Endothelial cell of umbilical vein (primary cell): ENCODE measurements around the gene WRNIP1. TPM values are rescaled to one million over a fixed set of nuclear protein-coding genes. Genes with fewer than 3 reads are reported as not detected.

Experiments
- BruUV-seq: library from RNA; stranded (reverse); fragments of 400-500 nt; replicated peaks from 2 replicates; lab custom pipeline; 2021; lab: Mats Ljungman, UMichigan
- CTCF ChIA-PET: fragments of 300-600, 350-600 bp; sonication (Branson Sonifier 250); formaldehyde crosslinking; loops from one replicate; lab custom pipeline; 2021; ENCODE audit warnings: antibody characterized with exemption, inconsistent platforms; lab: Charles Lee
- POLR2A ChIA-PET: fragments of 300-600, 350-600 bp; sonication (Branson Sonifier 250); formaldehyde crosslinking; loops from one replicate; lab custom pipeline; 2021; ENCODE audit warnings: antibody characterized with exemption, inconsistent platforms; lab: Charles Lee
- DNase-seq: peaks from one replicate; pipeline ENCODE4 v3.0.0-alpha.2; 2011; ENCODE audit warnings: low read depth, low spot score
- FAIRE-seq: peaks from 2 replicates; lab custom pipeline; 2011; peaks lifted over from hg19 to GRCh38; lab: Jason Lieb, UNC
- H2AFZ ChIP-seq: 2 replicates; pipeline ENCODE4 v1.6.0; 2012; ENCODE audit warnings: low read depth, low read length, control low read depth, inconsistent platforms
- H3K27ac ChIP-seq: 2 replicates; pipeline ENCODE4 v1.5.1; 2011; ENCODE audit warnings: low read depth, mild to moderate bottlenecking, control low read depth, low read length, moderate library complexity; ENCODE audit not compliant: insufficient read depth
- H3K27me3 ChIP-seq, 2 experiments: 2 replicates each; pipeline versions ENCODE4 v1.6.0 to v1.6.1; 2011; ENCODE audit warnings: low read length in 2 of 2, mixed read lengths in 1 of 2; ENCODE audit not compliant: control insufficient read depth in 2 of 2, insufficient read depth in 2 of 2
- H3K36me3 ChIP-seq, 2 experiments: 2 replicates in 1 of 2; 3 replicates in 1 of 2; pipeline ENCODE4 v1.5.1; 2011; ENCODE audit warnings: low read length in 2 of 2, mild to moderate bottlenecking in 1 of 2, moderate library complexity in 1 of 2; ENCODE audit not compliant: control insufficient read depth in 2 of 2, insufficient read depth in 2 of 2; ENCODE audit errors: extremely low read depth in 1 of 2
- H3K4me1 ChIP-seq: 3 replicates; pipeline ENCODE4 v1.5.1; 2011; ENCODE audit warnings: mild to moderate bottlenecking, low read length; ENCODE audit not compliant: control insufficient read depth, insufficient read depth; ENCODE audit errors: extremely low read depth
- H3K4me2 ChIP-seq: 2 replicates; pipeline ENCODE4 v1.6.1; 2011; ENCODE audit warnings: low read length, control low read depth, mixed read lengths; ENCODE audit not compliant: insufficient read depth
- H3K4me3 ChIP-seq, 3 experiments: fragments of 200-600 bp in 1 of 3; sonication (generic), shearing (Covaris generic) in 1 of 3; replicated peaks in 1 of 3; 2 replicates each; pipeline ENCODE4 v1.5.1; 2011 to 2016; ENCODE audit warnings: control low read depth in 3 of 3, low read length in 3 of 3, mild to moderate bottlenecking in 2 of 3, inconsistent platforms in 1 of 3, low read depth in 1 of 3, moderate library complexity in 1 of 3; ENCODE audit not compliant: insufficient read depth in 1 of 3
- H3K79me2 ChIP-seq: 2 replicates; pipeline ENCODE4 v1.6.0; 2012; ENCODE audit warnings: low read length, inconsistent platforms; ENCODE audit not compliant: control insufficient read depth, insufficient read depth
- H3K9ac ChIP-seq: replicated peaks from 2 replicates; pipeline ENCODE3; 2011; ENCODE audit warnings: low read length, control low read depth; ENCODE audit not compliant: insufficient read depth; ENCODE audit errors: extremely low read depth
- H3K9me1 ChIP-seq: replicated peaks from 3 replicates; pipeline ENCODE4 v1.6.0; 2011; ENCODE audit warnings: mild to moderate bottlenecking, low read length; ENCODE audit not compliant: control insufficient read depth, insufficient read depth; ENCODE audit errors: extremely low read depth
- H3K9me3 ChIP-seq: replicated peaks from 2 replicates; pipeline ENCODE4 v1.5.1; 2012; ENCODE audit warnings: low read length, inconsistent platforms; ENCODE audit not compliant: control insufficient read depth, insufficient read depth
- H4K20me1 ChIP-seq: replicated peaks from 2 replicates; pipeline ENCODE3; 2011; ENCODE audit warnings: mild to moderate bottlenecking, low read length; ENCODE audit not compliant: control insufficient read depth, insufficient read depth; ENCODE audit errors: extremely low read depth
- CTCF ChIP-seq, 2 donors: IDR thresholded peaks; 1 replicate in 1 of 2; 2 replicates in 1 of 2; pipeline ENCODE4 v1.5.1; 2011; ENCODE audit warnings: low read length in 2 of 2, mild to moderate bottlenecking in 2 of 2, moderate library complexity in 2 of 2, control low read depth in 1 of 2, inconsistent platforms in 1 of 2, low read depth in 1 of 2; ENCODE audit not compliant: insufficient read depth in 1 of 2; ENCODE audit errors: extremely low read depth in 1 of 2
- EZH2 ChIP-seq: IDR thresholded peaks from 2 replicates; pipeline ENCODE4 v1.6.1; 2012; ENCODE audit warnings: borderline replicate concordance, low read depth, mild to moderate bottlenecking, moderate library complexity, low read length, inconsistent platforms; ENCODE audit not compliant: severe bottlenecking
- FOS ChIP-seq: IDR thresholded peaks from 2 replicates; pipeline ENCODE4 v1.6.1; 2011; ENCODE audit warnings: mild to moderate bottlenecking, low read length, moderate library complexity, borderline replicate concordance; ENCODE audit not compliant: insufficient read depth
- GATA2 ChIP-seq: IDR thresholded peaks from 2 replicates; pipeline ENCODE4 v1.7.0; 2011; ENCODE audit warnings: low read depth, mild to moderate bottlenecking, moderate library complexity, mixed read lengths, low read length; ENCODE audit not compliant: insufficient read length, insufficient read depth
- JUN ChIP-seq: IDR thresholded peaks from 2 replicates; pipeline ENCODE4 v1.6.1; 2011; ENCODE audit warnings: borderline replicate concordance, low read depth; ENCODE audit not compliant: insufficient read length, insufficient read depth
- MAX ChIP-seq: IDR thresholded peaks from 2 replicates; pipeline ENCODE4 v1.6.1; 2011; ENCODE audit not compliant: insufficient read depth, insufficient read length
- MYC ChIP-seq: IDR thresholded peaks from one replicate; pipeline ENCODE4 v1.6.1; 2011; ENCODE audit warnings: mild to moderate bottlenecking, low read depth, low read length
- POLR2A ChIP-seq: IDR thresholded peaks from 2 replicates; pipeline ENCODE4 v1.6.1; 2012; ENCODE audit warnings: low read depth, mild to moderate bottlenecking, control low read depth, low read length
- POLR2AphosphoS5 ChIP-seq: IDR thresholded peaks from 2 replicates; pipeline ENCODE4 v1.6.1; 2012; ENCODE audit warnings: low read depth, mild to moderate bottlenecking, control low read depth, low read length, moderate library complexity; ENCODE audit not compliant: insufficient read depth
- dilution Hi-C: fragments of 300-500 bp; cut with MboI; formaldehyde crosslinking; loops from one replicate; pipeline ENCODE4 v1.15.0; 2019; ENCODE audit warnings: low sequenced_read_pairs; ENCODE audit not compliant: extremely low pct_ligation_motif_present
- intact Hi-C: fragments of 100-400 bp; cut with micrococcal nuclease; formaldehyde crosslinking; loops from one replicate; pipeline ENCODE4 v1.10.0; 2022
- polyA plus RNA-seq, 4 experiments: library from polyadenylated mRNA; depleted of rRNA in 3 of 4; stranded (reverse) in 3 of 4; unstranded in 1 of 4; fragments of >200 nt; gene quantifications; 2 replicates each; pipeline versions ENCODE4 v1.2.1 to v1.2.3, GENCODE V29; 2011 to 2012; ENCODE audit warnings: missing spikeins in 1 of 4
- total RNA-seq: library from RNA; stranded (reverse); gene quantifications from 2 replicates; pipeline ENCODE4 v1.2.3, GENCODE V29; 2021

The WRNIP1 gene
- total and polyA plus RNA-seq, 2 donors (not counting 3 experiments of a cell fraction or from before 2014, with no cell fraction given) = 50.1 to 68.9 TPM

GRCh38 chr6:2777249-2777648 is 12.1 kb downstream of the WRNIP1 start:
- dilution Hi-C loops = no loop called here
- no peak overlapping the region for H3K4me3 ChIP-seq
- H3K27ac ChIP-seq = no peak overlapping the region
- DNase-seq (peak; percentile 40), FAIRE-seq (no peak)
- POLR2A ChIA-PET = no interaction called here
- H3K9me3 ChIP-seq = no peaks in the 10 kb centered on the region
- H2AFZ ChIP-seq = no peak overlapping the region
- CTCF ChIA-PET = no interaction called here
- H3K9ac ChIP-seq = no peak overlapping the region
- no peaks in the 10 kb centered on the region for H4K20me1 ChIP-seq
- peaks cover 6 to 18% of the 10 kb centered on the region in 2 experiments for H3K36me3 ChIP-seq
- H3K9me1 ChIP-seq = no peaks in the 10 kb centered on the region
- intact Hi-C loops = no loop called here
- H3K4me1 ChIP-seq = no peaks in the 10 kb centered on the region
- no TSS peak for BruUV-seq
- H3K4me2 ChIP-seq = no peak overlapping the region
- peaks cover 70% of the 10 kb centered on the region for H3K79me2 ChIP-seq
- H3K27me3 ChIP-seq = no peaks in the 10 kb centered on the region
- TF ChIP-seq EZH2 (no peak), JUN (no peak), POLR2A (no peak), FOS (no peak), MYC (no peak)

- CTCF ChIA-PET = interaction anchor here (1.2 to 1.8 kb wide), 3 partner anchors 11 to 66 kb away, joined by 4 to 5 read pairs (median 5); no protein-coding TSS in a partner anchor
- FAIRE-seq (no peak), DNase-seq (no peak)
- intact Hi-C loops (no loop called here), dilution Hi-C loops (no loop called here)
- Histone ChIP-seq H3K4me2 (no peak overlapping the region), H3K27ac (no peak overlapping the region), H3K79me2 (peaks cover 48% of the 10 kb centered on the region), H2AFZ (no peak overlapping the region), H3K36me3 (peaks cover 0 to 19% of the 10 kb centered on the region in 2 experiments), H3K9ac (no peak overlapping the region), H3K4me3 (no peak overlapping the region), H4K20me1 (no peaks in the 10 kb centered on the region), H3K27me3 (no peaks in the 10 kb centered on the region), H3K4me1 (peaks cover 23% of the 10 kb centered on the region), H3K9me3 (no peaks in the 10 kb centered on the region), H3K9me1 (no peaks in the 10 kb centered on the region)
- TF ChIP-seq MAX (no peak), EZH2 (no peak), JUN (no peak), FOS (no peak), GATA2 (no peak), POLR2AphosphoS5 (no peak), MYC (no peak), POLR2A (no peak), CTCF (IDR thresholded peaks at IDR 0.05; ENCODE audit: extremely low read depth in 1 of 2, insufficient read depth in 1 of 2, low read depth in 1 of 2, low read length in 2 of 2) (no peak)
- no TSS peak for BruUV-seq
- POLR2A ChIA-PET = no interaction called here
These were observed 15.0 kb downstream of the WRNIP1 start for GRCh38 chr6:2780102-2780737.
